DOHH2 (cell line): ENCODE results near the gene SH3BP5.

Experiments used
- CTCF ChIP-seq: fragments of 200-600 bp; sonication (generic); IDR thresholded peaks from one replicate; pipeline ENCODE4 v1.5.1; 2014; ENCODE audit warnings: antibody characterized with exemption, mild to moderate bottlenecking, low read depth, low read length; ENCODE audit not compliant: poor library complexity, severe bottlenecking
- EZH2phosphoT487 ChIP-seq: fragments of 200-600 bp; sonication (generic); IDR thresholded peaks from 2 replicates; pipeline ENCODE4 v1.6.1; 2017; ENCODE audit warnings: borderline replicate concordance, mild to moderate bottlenecking, antibody characterized with exemption, low read length, moderate library complexity, mixed read lengths

GRCh38 chr3:15327941-15328340 is 4.4 kb downstream of the SH3BP5 start:
- TF ChIP-seq CTCF: no peak
- TF ChIP-seq EZH2phosphoT487: no peak
